ENCODE measurements around the gene RABEP2.

Gene RABEP2

GRCh38 chr16:28875134-28876018, 49.7 kb downstream of the RABEP2 start:
- H3K27me3 ChIP-seq (ENCODE audit: insufficient read depth, low read length), result no peaks in the 10 kb centered on the region
- H3K4me1 ChIP-seq (ENCODE audit: insufficient read depth, low read length, severe bottlenecking), result peaks cover 17% of the 10 kb centered on the region
- TF ChIP-seq EZH2 (IDR thresholded peaks at IDR 0.05; ENCODE audit: borderline replicate concordance, low read length) (no peak), CTCF (IDR thresholded peaks at IDR 0.05; ENCODE audit: low read length) (peak; percentile 20; the same call in 1 of the 2 replicates)
- H3K27ac ChIP-seq (ENCODE audit: low read depth, low read length, poor library complexity, severe bottlenecking), result no peak overlapping the region
- no peak overlapping the region for H3K9ac ChIP-seq (ENCODE audit: low read length)
- no peak overlapping the region for H3K4me3 ChIP-seq (ENCODE audit: low read depth, low read length, poor library complexity, severe bottlenecking)
- no peaks in the 10 kb centered on the region for H3K79me2 ChIP-seq (ENCODE audit: insufficient read depth, low read length)
- no peaks in the 10 kb centered on the region for H3F3A ChIP-seq (ENCODE audit: insufficient read depth, low read length)
- no peak overlapping the region for H3K4me2 ChIP-seq (ENCODE audit: low read length)
- H4K20me1 ChIP-seq (ENCODE audit: insufficient read depth, low read length), result no peaks in the 10 kb centered on the region
- H3K36me3 ChIP-seq (ENCODE audit: insufficient read depth, low read length), result peaks cover 31% of the 10 kb centered on the region
- H3K9me2 ChIP-seq (ENCODE audit: low read depth, low read length), result no peaks in the 10 kb centered on the region
- no peak overlapping the region for H2AFZ ChIP-seq (ENCODE audit: low read length)
- H3K9me3 ChIP-seq (ENCODE audit: low read length), result no peaks in the 10 kb centered on the region

GRCh38 chr16:28874406-28874805, 50.6 kb downstream of the RABEP2 start:
- H3K79me2 ChIP-seq (ENCODE audit: insufficient read depth, low read length), result no peaks in the 10 kb centered on the region
- H3K4me2 ChIP-seq (ENCODE audit: low read length), result no peak overlapping the region
- H3K9me2 ChIP-seq (ENCODE audit: low read depth, low read length), result no peaks in the 10 kb centered on the region
- peaks cover 41% of the 10 kb centered on the region for H3K36me3 ChIP-seq (ENCODE audit: insufficient read depth, low read length)
- TF ChIP-seq EZH2 (IDR thresholded peaks at IDR 0.05; ENCODE audit: borderline replicate concordance, low read length), result no peak
- TF ChIP-seq CTCF (IDR thresholded peaks at IDR 0.05; ENCODE audit: low read length), result no peak
- no peaks in the 10 kb centered on the region for H3K9me3 ChIP-seq (ENCODE audit: low read length)
- no peak overlapping the region for H3K27ac ChIP-seq (ENCODE audit: low read depth, low read length, poor library complexity, severe bottlenecking)
- H3K4me3 ChIP-seq (ENCODE audit: low read depth, low read length, poor library complexity, severe bottlenecking), result no peak overlapping the region
- no peaks in the 10 kb centered on the region for H4K20me1 ChIP-seq (ENCODE audit: insufficient read depth, low read length)
- no peak overlapping the region for H3K9ac ChIP-seq (ENCODE audit: low read length)
- no peak overlapping the region for H2AFZ ChIP-seq (ENCODE audit: low read length)
- H3K27me3 ChIP-seq (ENCODE audit: insufficient read depth, low read length), result no peaks in the 10 kb centered on the region
- H3K4me1 ChIP-seq (ENCODE audit: insufficient read depth, low read length, severe bottlenecking), result peaks cover 12% of the 10 kb centered on the region
- H3F3A ChIP-seq (ENCODE audit: insufficient read depth, low read length), result no peaks in the 10 kb centered on the region

GRCh38 chr16:28873543-28874201, 51.4 kb downstream of the RABEP2 start:
- Histone ChIP-seq H3K9ac (ENCODE audit: low read length) (no peak overlapping the region), H3K27ac (ENCODE audit: low read depth, low read length, poor library complexity, severe bottlenecking) (no peak overlapping the region), H4K20me1 (ENCODE audit: insufficient read depth, low read length) (no peaks in the 10 kb centered on the region), H3K4me3 (ENCODE audit: low read depth, low read length, poor library complexity, severe bottlenecking) (no peak overlapping the region), H3F3A (ENCODE audit: insufficient read depth, low read length) (no peaks in the 10 kb centered on the region), H3K9me2 (ENCODE audit: low read depth, low read length) (no peaks in the 10 kb centered on the region), H3K9me3 (ENCODE audit: low read length) (no peaks in the 10 kb centered on the region), H3K36me3 (ENCODE audit: insufficient read depth, low read length) (peaks cover 48% of the 10 kb centered on the region), H3K4me1 (ENCODE audit: insufficient read depth, low read length, severe bottlenecking) (peaks cover 5% of the 10 kb centered on the region), H2AFZ (ENCODE audit: low read length) (no peak overlapping the region), H3K79me2 (ENCODE audit: insufficient read depth, low read length) (no peaks in the 10 kb centered on the region), H3K4me2 (ENCODE audit: low read length) (no peak overlapping the region), H3K27me3 (ENCODE audit: insufficient read depth, low read length) (no peaks in the 10 kb centered on the region)
- TF ChIP-seq EZH2 (IDR thresholded peaks at IDR 0.05; ENCODE audit: borderline replicate concordance, low read length) (no peak), CTCF (IDR thresholded peaks at IDR 0.05; ENCODE audit: low read length) (peak; percentile 87)

Measured in OCI-LY1 (cell line).